ENCODE measurements around the gene UTS2B.

UTS2B gene

GRCh38 chr3:191372122-191372521, 41.8 kb upstream of the UTS2B start:
- no peak for TF ChIP-seq CTCF (IDR thresholded peaks at IDR 0.05; ENCODE audit: insufficient read depth, missing control alignments)
- DNase-seq (ENCODE audit: insufficient read length, low spot score) (no peak), FAIRE-seq (no peak)

- no peak for DNase-seq (ENCODE audit: insufficient read length, low spot score)
- TF ChIP-seq CTCF (IDR thresholded peaks at IDR 0.05; ENCODE audit: insufficient read depth, missing control alignments): no peak
- no peak for FAIRE-seq
Measured at GRCh38 chr3:191369616-191370010, 39.3 kb upstream of the UTS2B start.

- TF ChIP-seq CTCF (IDR thresholded peaks at IDR 0.05; ENCODE audit: insufficient read depth, missing control alignments): no peak
- DNase-seq (ENCODE audit: insufficient read length, low spot score) (no peak), FAIRE-seq (no peak)
Measured at GRCh38 chr3:191368755-191369615, 38.7 kb upstream of the UTS2B start.

GRCh38 chr3:191366675-191367074, 36.3 kb upstream of the UTS2B start:
- FAIRE-seq (peak; percentile 11), DNase-seq (ENCODE audit: insufficient read length, low spot score) (no peak)
- no peak for TF ChIP-seq CTCF (IDR thresholded peaks at IDR 0.05; ENCODE audit: insufficient read depth, missing control alignments)

- TF ChIP-seq CTCF (IDR thresholded peaks at IDR 0.05; ENCODE audit: insufficient read depth, missing control alignments): no peak
- no peak for FAIRE-seq
- no peak for DNase-seq (ENCODE audit: insufficient read length, low spot score)
Measured at GRCh38 chr3:191363221-191363620, 32.9 kb upstream of the UTS2B start.

GRCh38 chr3:191362524-191363090, 32.3 kb upstream of the UTS2B start:
- no peak for TF ChIP-seq CTCF (IDR thresholded peaks at IDR 0.05; ENCODE audit: insufficient read depth, missing control alignments)
- DNase-seq (ENCODE audit: insufficient read length, low spot score) (no peak), FAIRE-seq (peak; percentile 44)

- no peak for TF ChIP-seq CTCF (IDR thresholded peaks at IDR 0.05; ENCODE audit: insufficient read depth, missing control alignments)
- FAIRE-seq (no peak), DNase-seq (ENCODE audit: insufficient read length, low spot score) (no peak)
Measured at GRCh38 chr3:191362037-191362436, 31.7 kb upstream of the UTS2B start.
